ENCODE results near the gene GGT6. TPM values are rescaled to one million over a fixed set of nuclear protein-coding genes. Genes with fewer than 3 reads are reported as not detected.

The GGT6 gene
- total RNA-seq, 1 donor from 2014 or later: not detected

DNA sequence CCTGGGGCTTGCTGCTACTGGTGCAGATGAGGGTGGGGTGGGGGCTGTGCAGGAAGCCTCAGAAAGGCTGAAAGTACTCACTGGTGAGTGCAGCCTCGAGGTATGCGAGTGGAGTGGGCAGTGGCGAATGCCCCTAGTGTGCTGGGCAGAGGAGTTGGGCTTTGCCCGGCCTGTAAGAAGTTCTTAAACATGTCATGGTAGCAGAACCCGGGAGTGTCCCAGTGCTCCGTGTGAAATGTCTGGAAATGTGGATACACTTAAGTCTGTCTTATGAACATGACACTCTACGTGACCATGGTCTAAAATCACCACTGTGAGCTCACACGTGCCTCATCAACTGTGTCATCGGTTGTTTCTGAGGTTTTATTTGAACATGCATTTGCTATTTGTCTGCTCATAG, 25.7 kb upstream of the GGT6 start:
- Histone ChIP-seq H3K9me3 (no peaks in the 10 kb centered on the region), H3K36me3 (no peaks in the 10 kb centered on the region), H3K4me3 (no peak overlapping the region), H3K4me1 (peaks cover 2 to 9% of the 10 kb centered on the region in 2 donors), H3K27ac (no peak overlapping the region), H3K27me3 (peaks cover 18% of the 10 kb centered on the region)
- intact Hi-C loops (cut with DNase I): no loop called here
- DNase-seq (ENCODE audit: low spot score in 2 of 2): no peak
- no peak for TF ChIP-seq CTCF (IDR thresholded peaks at IDR 0.05)

GRCh38 chr17:4585638-4585994, 25.2 kb upstream of the GGT6 start:
- H3K27ac ChIP-seq: no peak overlapping the region
- DNase-seq (ENCODE audit: low spot score in 2 of 2): no peak
- H3K4me1 ChIP-seq: peaks cover 2 to 9% of the 10 kb centered on the region in 2 donors
- H3K36me3 ChIP-seq: no peaks in the 10 kb centered on the region
- H3K4me3 ChIP-seq: no peak overlapping the region
- no peaks in the 10 kb centered on the region for H3K9me3 ChIP-seq
- peaks cover 18% of the 10 kb centered on the region for H3K27me3 ChIP-seq
- TF ChIP-seq CTCF (IDR thresholded peaks at IDR 0.05): no peak
- intact Hi-C loops (cut with DNase I): no loop called here

DNA sequence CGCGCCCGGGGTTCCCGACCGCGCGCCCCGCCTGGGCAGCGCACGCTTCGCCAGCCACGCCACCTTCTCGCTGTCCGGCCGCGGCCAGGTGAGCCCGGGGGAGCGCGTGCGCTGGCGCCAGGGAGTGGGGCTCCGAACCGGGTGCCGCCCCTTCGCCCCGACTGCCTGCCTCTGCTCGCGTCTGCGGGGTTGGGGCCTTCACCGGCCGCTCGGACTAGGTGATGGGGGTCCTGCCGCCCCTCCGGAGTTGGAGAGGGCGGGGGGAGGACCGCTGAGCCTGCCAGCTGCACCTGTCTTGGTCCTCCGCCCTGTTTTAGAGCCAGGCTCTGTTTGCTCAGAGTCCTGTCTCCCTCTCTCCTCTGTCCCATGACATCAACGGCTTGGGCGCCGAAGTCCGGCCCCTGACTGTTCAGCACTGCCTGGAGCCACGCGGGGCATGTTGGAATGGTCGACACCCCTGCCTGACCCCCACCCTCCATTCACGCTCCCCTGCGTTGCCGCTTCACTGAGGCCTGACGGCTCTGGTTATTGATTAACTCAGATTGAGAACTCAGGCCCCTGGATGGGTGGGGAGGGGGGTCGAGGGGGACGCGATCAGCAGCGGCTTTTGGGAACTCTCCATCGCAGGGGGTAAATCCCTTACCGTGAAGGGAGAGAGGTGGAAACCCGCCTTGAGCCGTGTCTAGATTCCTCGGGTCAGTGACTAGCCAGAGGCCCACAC, 24.7 kb upstream of the GGT6 start:
- Histone ChIP-seq H3K27me3 (peaks cover 18% of the 10 kb centered on the region), H3K36me3 (no peaks in the 10 kb centered on the region), H3K27ac (no peak overlapping the region), H3K4me3 (peak overlapping the region; percentile 52 to 66), H3K4me1 (peaks cover 2 to 9% of the 10 kb centered on the region in 2 donors), H3K9me3 (no peaks in the 10 kb centered on the region)
- intact Hi-C loops (cut with DNase I): no loop called here
- no peak for DNase-seq (ENCODE audit: low spot score in 2 of 2)
- no peak for TF ChIP-seq CTCF (IDR thresholded peaks at IDR 0.05)

- Histone ChIP-seq H3K27me3 (peaks cover 18% of the 10 kb centered on the region), H3K36me3 (no peaks in the 10 kb centered on the region), H3K27ac (no peak within 1 kb of the TSS), H3K9me3 (no peaks in the 10 kb centered on the region), H3K4me1 (peaks cover 2 to 9% of the 10 kb centered on the region in 2 donors), H3K4me3 (peak within 1 kb of the TSS; percentile 52 to 66)
- intact Hi-C loops (cut with DNase I): no loop called here
- no peak for DNase-seq (ENCODE audit: low spot score in 2 of 2)
- TF ChIP-seq CTCF (IDR thresholded peaks at IDR 0.05): no peak
Measured at GRCh38 chr17:4584101-4584916, 23.9 kb upstream of the GGT6 start, which contains the start of gene SMTNL2. TSS of gene SMTNL2 (plus strand) at chr17:4584529. CDS start at chr17:4584606, 77 bp downstream.

- TF ChIP-seq CTCF (IDR thresholded peaks at IDR 0.05): peak in 1 of 3 experiments; percentile 14
- no peak for DNase-seq (ENCODE audit: low spot score in 2 of 2)
- Histone ChIP-seq H3K27ac (no peak overlapping the region), H3K4me1 (peaks cover 2 to 9% of the 10 kb centered on the region in 2 donors), H3K9me3 (no peaks in the 10 kb centered on the region), H3K36me3 (no peaks in the 10 kb centered on the region), H3K27me3 (peaks cover 18% of the 10 kb centered on the region), H3K4me3 (peak overlapping the region; percentile 52 to 66)
- intact Hi-C loops (cut with DNase I): no loop called here
Measured at GRCh38 chr17:4583782-4584100, 23.4 kb upstream of the GGT6 start.

Measured in ascending aorta (tissue), 2 donors.